Measurements from ENCODE around the gene MCM8. TPM values are rescaled to one million over a fixed set of nuclear protein-coding genes. Genes with fewer than 3 reads are reported as not detected.

The MCM8 gene
- polyA plus RNA-seq, 1 donor from 2014 or later: 5.1 TPM

GRCh38 chr20:5999783-6000182, 49.3 kb downstream of the MCM8 start:
- no peaks in the 10 kb centered on the region for H3K79me2 ChIP-seq (replicated peaks; ENCODE audit: insufficient read depth, low read length)
- no peaks in the 10 kb centered on the region for H3K27me3 ChIP-seq (ENCODE audit: insufficient read depth, low read depth, low read length)
- no peak overlapping the region for H2AFZ ChIP-seq (ENCODE audit: low read depth, low read length)
- H3F3A ChIP-seq (ENCODE audit: insufficient read depth, low read length, poor library complexity, severe bottlenecking): no peaks in the 10 kb centered on the region
- no peak overlapping the region for H3K9ac ChIP-seq (ENCODE audit: low read length)
- no peak overlapping the region for H3K4me3 ChIP-seq (ENCODE audit: low read length)
- TF ChIP-seq POLR2AphosphoS5 (IDR thresholded peaks at IDR 0.05): no peak
- no peak for TF ChIP-seq EZH2 (IDR thresholded peaks at IDR 0.05; ENCODE audit: borderline replicate concordance, insufficient read depth, low read length, poor library complexity, severe bottlenecking)
- no peak for TF ChIP-seq RAD21 (conservative IDR thresholded peaks at IDR 0.05)
- no peak for TF ChIP-seq EP300 (conservative IDR thresholded peaks at IDR 0.05; ENCODE audit: poor library complexity, severe bottlenecking)
- no peak for TF ChIP-seq REST (IDR thresholded peaks at IDR 0.05; ENCODE audit: borderline replicate concordance)
- TF ChIP-seq TAF1 (IDR thresholded peaks at IDR 0.05; ENCODE audit: low read depth): no peak
- no peak for TF ChIP-seq MXI1 (conservative IDR thresholded peaks at IDR 0.05; ENCODE audit: poor library complexity, severe bottlenecking)
- no peak for TF ChIP-seq SMC3 (conservative IDR thresholded peaks at IDR 0.05; ENCODE audit: poor library complexity)
- TF ChIP-seq CTCF (IDR thresholded peaks at IDR 0.05; ENCODE audit: poor library complexity, severe bottlenecking): no peak
- H3K9me2 ChIP-seq (ENCODE audit: insufficient read depth, low read length): no peaks in the 10 kb centered on the region
- H3K4me2 ChIP-seq (ENCODE audit: low read length): no peak overlapping the region
- no peaks in the 10 kb centered on the region for H3K36me3 ChIP-seq (ENCODE audit: insufficient read depth, low read length)
- no peaks in the 10 kb centered on the region for H4K20me1 ChIP-seq (ENCODE audit: insufficient read depth)
- no peaks in the 10 kb centered on the region for H3K9me3 ChIP-seq (ENCODE audit: low read length)
- no peak overlapping the region for H3K27ac ChIP-seq (ENCODE audit: low read length)

- no peak overlapping the region for H3K4me3 ChIP-seq (ENCODE audit: low read length)
- H3K36me3 ChIP-seq (ENCODE audit: insufficient read depth, low read length): no peaks in the 10 kb centered on the region
- TF ChIP-seq MXI1 (conservative IDR thresholded peaks at IDR 0.05; ENCODE audit: poor library complexity, severe bottlenecking) (no peak), POLR2AphosphoS5 (IDR thresholded peaks at IDR 0.05) (no peak)
- H4K20me1 ChIP-seq (ENCODE audit: insufficient read depth): no peaks in the 10 kb centered on the region
- no peaks in the 10 kb centered on the region for H3K9me2 ChIP-seq (ENCODE audit: insufficient read depth, low read length)
- no peak overlapping the region for H3K9ac ChIP-seq (ENCODE audit: low read length)
- H3F3A ChIP-seq (ENCODE audit: insufficient read depth, low read length, poor library complexity, severe bottlenecking): no peaks in the 10 kb centered on the region
- no peak overlapping the region for H3K27ac ChIP-seq (ENCODE audit: low read length)
- no peaks in the 10 kb centered on the region for H3K79me2 ChIP-seq (replicated peaks; ENCODE audit: insufficient read depth, low read length)
- no peaks in the 10 kb centered on the region for H3K9me3 ChIP-seq (ENCODE audit: low read length)
- H3K4me2 ChIP-seq (ENCODE audit: low read length): no peak overlapping the region
- no peaks in the 10 kb centered on the region for H3K27me3 ChIP-seq (ENCODE audit: insufficient read depth, low read depth, low read length)
- no peak overlapping the region for H2AFZ ChIP-seq (ENCODE audit: low read depth, low read length)
Measured at GRCh38 chr20:6000871-6001270, 50.4 kb downstream of the MCM8 start.

DNA sequence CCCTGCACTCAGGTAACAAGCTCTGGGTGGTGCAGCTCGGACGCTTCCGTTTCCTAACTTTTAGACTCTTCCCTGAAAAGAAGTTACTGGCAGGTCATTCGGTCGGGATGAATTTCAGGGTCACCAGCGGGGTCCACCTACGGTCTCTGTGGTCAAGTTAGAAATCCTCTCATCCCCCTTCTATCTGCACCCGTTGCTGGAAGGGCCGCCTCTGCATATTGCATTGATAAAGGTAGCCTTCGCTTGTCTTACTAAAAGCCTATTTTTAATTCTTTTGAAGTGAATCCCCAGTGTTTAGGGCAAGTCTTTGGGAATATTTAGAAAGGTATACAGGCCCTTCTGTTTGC, 56.1 kb downstream of the MCM8 start:
- Histone ChIP-seq H2AFZ (ENCODE audit: low read depth, low read length) (no peak overlapping the region), H3K9ac (ENCODE audit: low read length) (peak overlapping the region; percentile 80), H3K9me2 (ENCODE audit: insufficient read depth, low read length) (no peaks in the 10 kb centered on the region), H4K20me1 (ENCODE audit: insufficient read depth) (no peaks in the 10 kb centered on the region), H3F3A (ENCODE audit: insufficient read depth, low read length, poor library complexity, severe bottlenecking) (no peaks in the 10 kb centered on the region), H3K79me2 (replicated peaks; ENCODE audit: insufficient read depth, low read length) (peaks cover 23% of the 10 kb centered on the region), H3K27ac (ENCODE audit: low read length) (no peak overlapping the region), H3K4me3 (ENCODE audit: low read length) (peak overlapping the region; percentile 77), H3K27me3 (ENCODE audit: insufficient read depth, low read depth, low read length) (no peaks in the 10 kb centered on the region), H3K36me3 (ENCODE audit: insufficient read depth, low read length) (no peaks in the 10 kb centered on the region), H3K9me3 (ENCODE audit: low read length) (no peaks in the 10 kb centered on the region), H3K4me2 (ENCODE audit: low read length) (peak overlapping the region; percentile 41)
- TF ChIP-seq SMC3 (conservative IDR thresholded peaks at IDR 0.05; ENCODE audit: poor library complexity) (no peak), EP300 (conservative IDR thresholded peaks at IDR 0.05; ENCODE audit: poor library complexity, severe bottlenecking) (no peak), TAF1 (IDR thresholded peaks at IDR 0.05; ENCODE audit: low read depth) (no peak), RAD21 (conservative IDR thresholded peaks at IDR 0.05) (no peak), POLR2AphosphoS5 (IDR thresholded peaks at IDR 0.05) (no peak), REST (IDR thresholded peaks at IDR 0.05; ENCODE audit: borderline replicate concordance) (no peak)
